HFFc6 (cell line): ENCODE results near the gene DGCR6L. TPM values are rescaled to one million over a fixed set of nuclear protein-coding genes. Genes with fewer than 3 reads are reported as not detected.
"Not testable (repeated sequence)": the region's sequence is repeated elsewhere in the genome, so short reads cannot be mapped to it uniquely, and the experiment has no call there.

Experiments used
- DNase-seq: peaks from one replicate; pipeline ENCODE4 v3.0.0-alpha.2; 2018
- H3K27ac Mint-ChIP-seq: 2 replicates; pipeline ENCODE4 v1.8.0; 2020; ENCODE audit warnings: mild to moderate bottlenecking, mixed read lengths
- H3K27me3 Mint-ChIP-seq: 2 replicates; pipeline ENCODE4 v1.8.0; 2021; ENCODE audit warnings: mild to moderate bottlenecking, moderate library complexity, mixed read lengths; ENCODE audit not compliant: insufficient read depth
- H3K36me3 Mint-ChIP-seq: 2 replicates; pipeline ENCODE4 v1.8.0; 2021; ENCODE audit warnings: low read depth, mixed read lengths
- H3K4me1 Mint-ChIP-seq: 2 replicates; pipeline ENCODE4 v1.8.0; 2020; ENCODE audit warnings: low read depth, mixed read lengths
- H3K4me3 Mint-ChIP-seq: 2 replicates; pipeline ENCODE4 v1.8.0; 2020; ENCODE audit warnings: mild to moderate bottlenecking, moderate library complexity, mixed read lengths
- H3K9me3 Mint-ChIP-seq: 2 replicates; pipeline ENCODE4 v1.8.0; 2020; ENCODE audit warnings: mild to moderate bottlenecking, mixed read lengths
- total RNA-seq, 6 experiments: library from RNA; stranded (reverse); fragmentation: NEBNext Ultra II Directional; extraction: Animal tissue kit (Norgen Biotek cat#: 25700); gene quantifications; 2 replicates in 1 of 6; 3 replicates in 5 of 6; pipeline ENCODE4 v1.2.3, GENCODE V29; 2021
- TF ChIP-seq, protein P1 (sequence below): fragments of 200-600 bp; sonication (generic); IDR thresholded peaks from 2 replicates; pipeline ENCODE4 v1.5.0; 2021; ENCODE audit warnings: antibody characterized with exemption, mild to moderate bottlenecking

The DGCR6L gene
- total RNA-seq, 6 experiments from 2014 or later = 46.3 to 52.4 (median 48.4) TPM

DNA sequence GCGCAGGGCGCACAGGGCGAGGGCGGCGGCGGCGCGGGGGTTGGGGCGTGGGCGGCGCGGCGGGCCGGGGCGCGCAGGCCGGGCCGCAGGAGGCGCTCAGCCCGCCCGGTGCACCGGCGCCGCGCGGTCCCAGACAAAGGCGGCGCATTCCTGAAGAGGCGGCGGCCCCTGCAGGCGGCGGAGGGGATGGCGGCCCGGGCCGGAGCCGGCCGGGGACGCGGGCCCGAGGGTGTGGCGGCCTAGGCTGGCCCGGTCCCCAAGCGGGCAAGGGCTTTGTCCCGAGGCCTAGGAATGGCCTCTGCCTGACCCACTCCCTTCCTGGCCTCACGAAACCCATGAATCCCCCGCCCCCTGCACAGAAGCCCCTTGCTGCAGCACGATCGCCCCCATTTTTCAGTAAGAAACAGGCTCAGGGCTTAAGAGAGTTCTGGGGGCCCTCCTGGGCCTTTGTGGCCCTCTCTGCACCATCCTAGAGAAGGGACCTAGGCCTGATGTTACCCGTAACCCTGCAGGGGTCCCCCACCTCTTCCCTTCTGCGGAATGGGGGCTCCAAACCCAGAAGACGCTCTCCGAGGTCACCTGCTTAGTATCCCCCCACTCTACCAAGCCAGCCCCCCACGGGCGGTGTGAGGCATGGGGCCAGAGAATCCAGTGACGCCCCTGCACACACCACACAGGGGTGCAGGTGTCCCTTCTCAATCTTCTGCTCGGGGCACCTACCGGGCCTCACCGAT is 51.4 kb downstream of the DGCR6L start, which contains the start of gene RTN4R:
RTN4R (minus strand) TSS at position 40 of the 734 bp plus-strand sequence. CDS start 226 bp downstream, outside the sequence.
- Mint-ChIP-seq H3K36me3 (no peaks in the 10 kb centered on the region), H3K27me3 (peaks cover 3% of the 10 kb centered on the region), H3K9me3 (no peaks in the 10 kb centered on the region), H3K27ac (no peak within 1 kb of the TSS), H3K4me1 (peaks cover 8% of the 10 kb centered on the region; the same call in 1 of the 2 replicates), H3K4me3 (no peak within 1 kb of the TSS)
- no peak for DNase-seq
- TF ChIP-seq, protein P1, sequence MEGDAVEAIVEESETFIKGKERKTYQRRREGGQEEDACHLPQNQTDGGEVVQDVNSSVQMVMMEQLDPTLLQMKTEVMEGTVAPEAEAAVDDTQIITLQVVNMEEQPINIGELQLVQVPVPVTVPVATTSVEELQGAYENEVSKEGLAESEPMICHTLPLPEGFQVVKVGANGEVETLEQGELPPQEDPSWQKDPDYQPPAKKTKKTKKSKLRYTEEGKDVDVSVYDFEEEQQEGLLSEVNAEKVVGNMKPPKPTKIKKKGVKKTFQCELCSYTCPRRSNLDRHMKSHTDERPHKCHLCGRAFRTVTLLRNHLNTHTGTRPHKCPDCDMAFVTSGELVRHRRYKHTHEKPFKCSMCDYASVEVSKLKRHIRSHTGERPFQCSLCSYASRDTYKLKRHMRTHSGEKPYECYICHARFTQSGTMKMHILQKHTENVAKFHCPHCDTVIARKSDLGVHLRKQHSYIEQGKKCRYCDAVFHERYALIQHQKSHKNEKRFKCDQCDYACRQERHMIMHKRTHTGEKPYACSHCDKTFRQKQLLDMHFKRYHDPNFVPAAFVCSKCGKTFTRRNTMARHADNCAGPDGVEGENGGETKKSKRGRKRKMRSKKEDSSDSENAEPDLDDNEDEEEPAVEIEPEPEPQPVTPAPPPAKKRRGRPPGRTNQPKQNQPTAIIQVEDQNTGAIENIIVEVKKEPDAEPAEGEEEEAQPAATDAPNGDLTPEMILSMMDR = peak; percentile 77

DNA sequence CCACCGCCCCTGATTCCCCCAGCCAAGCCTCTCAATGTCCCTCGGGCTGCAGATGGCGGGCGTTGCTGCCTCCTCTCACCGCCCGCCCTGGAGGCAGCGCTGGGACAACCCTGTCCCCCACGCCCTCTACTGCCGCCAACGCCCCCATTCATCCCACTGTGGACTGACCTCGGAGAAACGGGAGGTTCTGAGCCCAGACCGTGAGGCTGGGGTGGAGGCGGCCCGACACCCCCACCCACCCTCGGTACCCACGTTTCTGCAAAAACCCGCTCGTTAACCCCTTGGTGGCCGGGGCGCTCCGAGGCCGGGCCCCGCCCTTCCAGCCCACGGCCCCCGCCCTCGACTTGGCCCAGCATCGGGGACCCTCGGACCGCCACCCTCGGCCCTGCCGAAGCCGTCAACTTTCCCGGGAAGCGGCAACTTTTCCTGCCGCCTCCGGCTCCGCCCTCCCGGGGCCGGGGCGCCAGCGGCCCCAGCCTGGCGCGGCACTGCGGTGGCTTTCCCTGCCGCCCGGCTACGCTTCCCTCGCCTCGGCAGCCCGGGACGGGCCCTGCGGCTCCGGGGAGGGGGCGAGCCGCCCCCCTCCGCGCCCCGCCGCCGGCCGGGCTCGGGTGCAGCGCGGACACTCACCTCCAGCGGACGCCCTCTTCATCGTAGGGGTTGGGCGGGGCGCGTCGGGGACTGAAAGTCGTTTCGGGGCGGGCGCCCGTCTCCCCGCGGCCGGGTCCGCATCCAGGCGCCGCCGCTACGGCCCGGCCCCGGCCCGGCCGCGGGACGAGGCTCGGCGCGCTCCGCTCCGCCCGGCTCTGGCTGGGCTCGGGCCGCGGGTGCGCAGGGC is 52.2 kb downstream of the DGCR6L start:
- DNase-seq = no peak
- TF ChIP-seq, protein P1 = no peak
- Mint-ChIP-seq H3K4me1 (peaks cover 8% of the 10 kb centered on the region; the same call in 1 of the 2 replicates), H3K27me3 (peaks cover 3% of the 10 kb centered on the region), H3K36me3 (no peaks in the 10 kb centered on the region), H3K4me3 (no peak overlapping the region), H3K9me3 (no peaks in the 10 kb centered on the region), H3K27ac (no peak overlapping the region)

DNA sequence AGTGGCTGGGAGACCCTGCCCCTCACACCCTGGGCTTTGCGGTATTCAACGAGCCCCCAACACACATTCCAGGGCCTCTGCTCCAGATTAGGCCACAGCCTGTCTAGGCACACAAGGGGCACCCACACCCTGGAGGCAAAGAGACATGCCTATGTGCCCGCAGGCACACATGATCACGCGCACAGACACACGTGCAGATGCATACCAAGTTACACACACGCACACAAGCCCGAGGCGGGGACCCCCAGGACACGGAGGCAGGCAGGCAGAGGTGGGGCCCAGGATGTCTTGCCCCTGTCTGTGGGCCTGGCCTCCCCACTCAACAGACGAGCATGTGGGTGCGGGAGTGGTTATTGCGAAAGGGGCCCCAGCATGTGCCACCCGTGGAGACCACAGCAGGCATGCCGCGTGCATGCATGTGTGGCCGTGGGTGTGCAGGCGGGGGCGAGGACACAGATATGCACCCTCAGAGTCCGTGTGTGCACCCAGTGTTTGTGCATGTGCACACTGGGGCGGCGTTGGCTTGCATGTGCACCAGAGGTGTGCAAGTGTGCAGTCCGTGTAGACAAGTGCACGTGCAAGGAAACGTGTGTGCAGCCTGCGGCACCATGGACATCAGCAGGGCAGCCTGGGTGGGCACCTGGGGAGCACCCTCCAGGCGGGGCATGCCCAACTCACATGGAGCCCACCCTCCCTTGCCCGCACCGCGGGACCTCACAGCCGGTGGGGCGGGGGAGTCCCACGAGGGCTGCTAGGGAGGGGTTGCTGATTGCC is 53.0 kb downstream of the DGCR6L start:
- not testable (repeated sequence) for H3K4me1 Mint-ChIP-seq, H3K27me3 Mint-ChIP-seq, H3K9me3 Mint-ChIP-seq, H3K4me3 Mint-ChIP-seq, DNase-seq, H3K36me3 Mint-ChIP-seq, H3K27ac Mint-ChIP-seq

DNA sequence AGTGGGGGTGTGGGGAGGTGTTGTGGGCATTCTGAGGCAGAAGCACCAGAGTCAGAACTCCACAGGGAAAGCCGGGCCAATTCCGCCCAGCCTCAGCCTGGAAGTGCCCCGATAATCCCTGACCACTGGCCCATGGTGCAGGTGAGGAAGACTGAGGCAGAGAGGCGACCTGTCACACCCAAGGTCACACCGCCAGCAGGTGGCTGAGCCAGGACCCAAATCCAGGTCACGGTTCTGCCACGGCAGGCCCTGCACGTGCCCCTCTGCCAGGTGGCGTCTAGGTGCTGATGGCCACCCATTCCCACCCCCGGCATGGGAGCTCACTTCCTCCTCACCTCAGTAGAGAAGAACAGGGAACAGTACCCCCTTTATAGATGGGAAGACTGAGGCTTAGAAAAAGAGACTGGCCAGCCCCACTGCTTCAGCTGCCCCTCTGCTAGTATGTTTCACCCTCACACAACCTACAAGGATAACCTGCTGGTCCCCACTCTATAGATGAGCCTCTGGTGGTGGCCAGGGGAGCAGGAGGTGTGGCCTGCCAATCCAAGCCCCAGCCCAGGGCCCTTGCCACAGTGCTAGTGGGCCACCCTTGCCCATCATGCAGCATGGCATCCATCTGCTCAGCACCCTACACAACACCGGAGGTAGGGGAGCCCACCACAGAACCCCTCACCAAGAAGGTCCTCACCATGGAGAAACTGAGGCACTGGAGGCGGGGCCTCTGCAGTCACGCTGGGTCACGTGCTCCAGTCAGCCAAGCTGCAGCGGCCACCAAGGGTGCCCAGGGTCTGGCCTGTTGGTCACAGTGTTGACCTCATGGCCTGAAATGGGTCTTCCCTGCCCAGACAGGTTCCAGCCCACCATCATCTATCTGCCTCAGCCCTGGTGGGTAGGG is 53.8 kb downstream of the DGCR6L start:
- not testable (repeated sequence) for DNase-seq, H3K27ac Mint-ChIP-seq, H3K36me3 Mint-ChIP-seq, H3K9me3 Mint-ChIP-seq, H3K27me3 Mint-ChIP-seq, H3K4me1 Mint-ChIP-seq, H3K4me3 Mint-ChIP-seq

DNA sequence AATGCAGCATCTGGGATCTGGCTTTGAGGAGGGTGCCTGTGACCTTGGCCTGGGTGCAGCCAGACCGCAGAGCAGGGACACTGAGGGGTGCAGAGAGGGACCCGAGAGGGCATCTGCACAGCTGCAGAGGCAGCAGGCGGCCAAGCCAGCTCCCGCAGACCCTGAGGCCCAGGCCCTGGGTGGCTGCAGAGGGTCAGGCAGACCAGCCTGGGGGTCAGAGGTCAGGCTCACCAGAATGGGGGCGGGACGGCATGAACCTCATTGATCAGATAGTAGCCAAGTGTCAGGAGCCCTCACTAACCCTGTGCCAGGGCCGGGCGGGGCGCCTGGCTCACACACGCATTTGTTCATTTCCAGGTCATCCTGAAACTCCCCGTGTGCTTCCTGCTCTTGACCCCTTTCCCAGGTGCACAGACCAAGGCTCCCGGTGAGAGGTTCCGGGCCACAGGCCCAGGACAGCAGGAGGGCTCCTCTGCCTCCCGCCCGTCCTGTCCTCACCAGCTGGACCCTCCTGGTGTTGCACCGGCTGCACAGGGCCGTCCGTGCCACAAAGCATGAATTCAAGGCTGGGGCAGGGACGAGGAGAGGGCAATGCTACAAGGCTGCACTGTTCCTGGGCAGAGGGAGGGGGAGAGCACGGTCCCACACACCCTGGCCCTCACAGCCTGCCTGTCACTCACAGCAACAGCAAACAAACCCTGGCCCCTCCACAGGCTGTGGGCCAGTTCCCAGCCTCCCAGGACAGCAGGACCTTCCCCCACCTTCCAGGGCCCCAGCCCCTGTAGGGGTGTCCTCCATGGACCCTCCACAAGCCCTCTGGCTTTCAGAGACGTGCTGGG is 55.0 kb downstream of the DGCR6L start:
- no peak for DNase-seq
- Mint-ChIP-seq H3K4me1 (no peaks in the 10 kb centered on the region), H3K27ac (no peak overlapping the region), H3K36me3 (no peaks in the 10 kb centered on the region), H3K27me3 (peaks cover 8% of the 10 kb centered on the region), H3K4me3 (no peak overlapping the region), H3K9me3 (no peaks in the 10 kb centered on the region)
- TF ChIP-seq, protein P1 = no peak

Other genes with a start within 250 kb of the DGCR6L start
- 10 to 100 TPM; 19.8 to 24.5 (median 22.0) TPM for gene DGCR8, start 239.8 kb downstream of the DGCR6L start, total RNA-seq
- gene RANBP1, start 204.0 kb downstream of the DGCR6L start, total RNA-seq = 100 to 1,000 TPM; 177 to 231 (median 226) TPM
- gene TRMT2A, start 202.8 kb downstream of the DGCR6L start, total RNA-seq = 10 to 100 TPM; 31.1 to 44.9 (median 38.5) TPM
- 100 to 1,000 TPM in 3 of 6 experiments, 10 to 100 TPM in 3; 91.8 to 119 (median 99.1) TPM for gene ZDHHC8, start 188.3 kb downstream of the DGCR6L start, total RNA-seq
- gene CCDC188, start 169.0 kb downstream of the DGCR6L start, total RNA-seq = 1 to 10 TPM in 4 of 6 experiments, under 1 TPM in 1, not detected in 1; 0.54 to 3.9 (median 2.8) TPM
- under 1 TPM; 0.14 to 0.85 (median 0.35) TPM for gene RTN4R, start 51.7 kb downstream of the DGCR6L start, total RNA-seq
- gene ZNF74, start 74.1 kb upstream of the DGCR6L start, total RNA-seq = 1 to 10 TPM; 5.1 to 8.1 (median 6.2) TPM
- 10 to 100 TPM; 65.1 to 92.3 (median 68.9) TPM for gene SCARF2, start 117.8 kb upstream of the DGCR6L start, total RNA-seq
- gene KLHL22, start 175.7 kb upstream of the DGCR6L start, total RNA-seq = 10 to 100 TPM; 19.2 to 25.5 (median 21.6) TPM
- 100 to 1,000 TPM; 128 to 148 (median 136) TPM for gene MED15, start 187.6 kb upstream of the DGCR6L start, total RNA-seq